ENCODE data around the gene NT5DC1.

DNA sequence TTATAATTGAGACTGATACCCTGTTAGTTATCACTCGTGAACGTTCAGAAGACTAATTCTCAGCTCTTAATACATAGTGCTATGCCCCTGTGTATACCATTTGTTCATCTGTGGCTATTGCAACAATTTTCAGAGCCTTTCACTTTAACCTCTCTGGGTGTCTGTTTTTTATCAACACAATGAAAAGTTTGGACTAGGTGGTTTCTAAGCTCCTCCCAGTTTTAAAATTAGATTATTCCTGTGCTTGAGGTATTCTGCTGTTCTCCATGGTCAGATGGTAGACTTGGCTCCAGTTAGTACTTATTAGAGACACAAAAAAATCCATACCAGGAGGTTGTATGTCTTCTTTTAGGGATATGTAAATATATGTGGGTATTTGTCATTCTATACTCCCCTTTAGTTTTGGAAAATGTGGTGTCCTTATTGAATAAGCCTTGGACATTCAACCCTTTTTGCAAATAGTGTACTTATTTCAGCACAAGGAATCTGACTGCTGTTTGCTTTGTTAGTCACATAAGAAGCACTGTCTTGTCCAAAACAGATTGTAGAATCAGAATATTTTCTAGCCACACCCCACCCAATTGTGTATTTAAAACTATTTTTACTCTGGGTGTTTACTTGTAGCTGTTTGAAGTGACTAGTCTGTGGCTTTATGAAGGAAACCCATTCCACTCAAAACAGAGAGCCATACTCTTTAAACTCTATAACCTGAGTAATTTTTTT, 27.3 kb downstream of the NT5DC1 start:
- TF ChIP-seq, protein P1, sequence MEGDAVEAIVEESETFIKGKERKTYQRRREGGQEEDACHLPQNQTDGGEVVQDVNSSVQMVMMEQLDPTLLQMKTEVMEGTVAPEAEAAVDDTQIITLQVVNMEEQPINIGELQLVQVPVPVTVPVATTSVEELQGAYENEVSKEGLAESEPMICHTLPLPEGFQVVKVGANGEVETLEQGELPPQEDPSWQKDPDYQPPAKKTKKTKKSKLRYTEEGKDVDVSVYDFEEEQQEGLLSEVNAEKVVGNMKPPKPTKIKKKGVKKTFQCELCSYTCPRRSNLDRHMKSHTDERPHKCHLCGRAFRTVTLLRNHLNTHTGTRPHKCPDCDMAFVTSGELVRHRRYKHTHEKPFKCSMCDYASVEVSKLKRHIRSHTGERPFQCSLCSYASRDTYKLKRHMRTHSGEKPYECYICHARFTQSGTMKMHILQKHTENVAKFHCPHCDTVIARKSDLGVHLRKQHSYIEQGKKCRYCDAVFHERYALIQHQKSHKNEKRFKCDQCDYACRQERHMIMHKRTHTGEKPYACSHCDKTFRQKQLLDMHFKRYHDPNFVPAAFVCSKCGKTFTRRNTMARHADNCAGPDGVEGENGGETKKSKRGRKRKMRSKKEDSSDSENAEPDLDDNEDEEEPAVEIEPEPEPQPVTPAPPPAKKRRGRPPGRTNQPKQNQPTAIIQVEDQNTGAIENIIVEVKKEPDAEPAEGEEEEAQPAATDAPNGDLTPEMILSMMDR (IDR thresholded peaks at IDR 0.05 in 8 of 11, conservative IDR thresholded peaks at IDR 0.05 in 3 of 11): no peak
- TF ChIP-seq POLR2A (IDR thresholded peaks at IDR 0.05): no peak
- TF ChIP-seq POLR2AphosphoS5 (IDR thresholded peaks at IDR 0.05): no peak

Measured in spleen (tissue), 7 donors.